B cell (primary cell): ENCODE measurements around the gene EFR3B. TPM values are rescaled to one million over a fixed set of nuclear protein-coding genes. Genes with fewer than 3 reads are reported as not detected.

Experiments used
- ATAC-seq: fragments of 200-7000 bp; cut with Tn5 transposase; one replicate; pipeline ENCODE4 v1.10.0; 2021; ENCODE audit warnings: low read depth, mild to moderate bottlenecking, moderate number of reproducible peaks, moderate library complexity
- CTCF ChIA-PET: fragments of 350-600 bp; sonication (Branson Sonifier 250); formaldehyde crosslinking; loops from one replicate; lab custom pipeline; 2021; ENCODE audit warnings: antibody characterized with exemption, inconsistent platforms; lab: Charles Lee
- POLR2A ChIA-PET: fragments of 350-600 bp; sonication (Branson Sonifier 250); formaldehyde crosslinking; loops from one replicate; lab custom pipeline; 2021; ENCODE audit warnings: antibody characterized with exemption; lab: Charles Lee
- DNase-seq: peaks from one replicate; pipeline ENCODE4 v3.0.0; 2013
- H2AFZ ChIP-seq: 2 replicates; pipeline ENCODE4 v1.6.1; 2012; ENCODE audit warnings: mild to moderate bottlenecking, low read depth, low read length; ENCODE audit not compliant: insufficient read depth, poor library complexity, severe bottlenecking
- H3K27ac ChIP-seq, 2 donors: 1 replicate in 1 of 2; 2 replicates in 1 of 2; pipeline ENCODE4 v1.5.1; 2012 to 2013; ENCODE audit warnings: low read length in 2 of 2, mild to moderate bottlenecking in 2 of 2, moderate library complexity in 1 of 2
- H3K27me3 ChIP-seq, 4 experiments: fragments of 200-600 bp in 1 of 4; sonication (generic) in 1 of 4; replicated peaks in 1 of 4; 1 replicate in 2 of 4; 2 replicates in 2 of 4; pipeline versions ENCODE4 v1.6.1 to v1.7.0; 2013 to 2016; ENCODE audit warnings: low read length in 3 of 4, mild to moderate bottlenecking in 2 of 4, mixed read lengths in 1 of 4, moderate library complexity in 1 of 4; ENCODE audit not compliant: insufficient read depth in 4 of 4, control insufficient read depth in 3 of 4; ENCODE audit errors: control extremely low read depth in 1 of 4
- H3K36me3 ChIP-seq, 2 experiments: replicated peaks in 1 of 2; 1 replicate in 1 of 2; 2 replicates in 1 of 2; pipeline versions ENCODE4 v1.6.1 to v1.7.1; 2013; ENCODE audit warnings: low read length in 1 of 2; ENCODE audit not compliant: insufficient read depth in 2 of 2, control insufficient read depth in 1 of 2; ENCODE audit errors: control extremely low read depth in 1 of 2, extremely low read depth in 1 of 2
- H3K4me1 ChIP-seq, 2 donors: fragments of 200-600 bp in 1 of 2; sonication (generic) in 1 of 2; 1 replicate in 1 of 2; 2 replicates in 1 of 2; pipeline versions ENCODE4 v1.5.1 to v1.6.1; 2013 to 2017; ENCODE audit warnings: low read length in 2 of 2; ENCODE audit not compliant: control insufficient read depth in 2 of 2, insufficient read depth in 2 of 2
- H3K4me2 ChIP-seq: replicated peaks from 2 replicates; pipeline ENCODE3; 2012; ENCODE audit warnings: mild to moderate bottlenecking, low read depth, low read length; ENCODE audit not compliant: poor library complexity, severe bottlenecking
- H3K4me3 ChIP-seq, 5 experiments: fragments of 200-600 bp in 1 of 5; sonication (generic) in 1 of 5; 1 replicate in 3 of 5; 2 replicates in 2 of 5; pipeline versions ENCODE4 v1.5.1 to v1.7.0; 2011 to 2016; ENCODE audit warnings: low read length in 4 of 5, mild to moderate bottlenecking in 4 of 5, low read depth in 2 of 5, control low read depth in 1 of 5, moderate library complexity in 1 of 5; ENCODE audit not compliant: insufficient read depth in 1 of 5; ENCODE audit errors: control extremely low read depth in 1 of 5, extremely low read depth in 1 of 5
- H3K79me2 ChIP-seq: fragments of 200-600 bp; sonication (generic); one replicate; pipeline ENCODE4 v1.6.0; 2016; ENCODE audit warnings: low read length; ENCODE audit not compliant: control insufficient read depth, insufficient read depth
- H3K9ac ChIP-seq: fragments of 200-600 bp; sonication (generic); 2 replicates; pipeline ENCODE4 v1.6.1; 2017; ENCODE audit warnings: mild to moderate bottlenecking, low read length, moderate library complexity
- H3K9me3 ChIP-seq, 3 donors: one replicate each; pipeline versions ENCODE4 v1.6.1 to v1.7.1; 2013; ENCODE audit warnings: low read length in 2 of 3; ENCODE audit not compliant: control insufficient read depth in 2 of 3, insufficient read depth in 1 of 3; ENCODE audit errors: control extremely low read depth in 1 of 3
- H4K20me1 ChIP-seq: 2 replicates; pipeline ENCODE4 v1.6.0; 2012; ENCODE audit warnings: mild to moderate bottlenecking, low read length; ENCODE audit not compliant: insufficient read depth, control insufficient read depth, poor library complexity, severe bottlenecking
- H3K27ac Mint-ChIP-seq: one replicate; pipeline ENCODE4 v1.8.0; 2021; ENCODE audit warnings: mixed read lengths
- H3K27me3 Mint-ChIP-seq: one replicate; pipeline ENCODE4 v1.8.0; 2021; ENCODE audit warnings: mixed read lengths
- H3K4me1 Mint-ChIP-seq: one replicate; pipeline ENCODE4 v1.8.0; 2021; ENCODE audit warnings: mixed read lengths
- H3K4me3 Mint-ChIP-seq: one replicate; pipeline ENCODE4 v1.8.0; 2021; ENCODE audit warnings: mixed read lengths
- H3K9me3 Mint-ChIP-seq: one replicate; pipeline ENCODE4 v1.8.0; 2022; ENCODE audit warnings: mixed read lengths; ENCODE audit not compliant: insufficient read depth
- EZH2 ChIP-seq: IDR thresholded peaks from 2 replicates; pipeline ENCODE4 v1.6.1; 2012; ENCODE audit warnings: borderline replicate concordance, low read depth, mild to moderate bottlenecking, moderate library complexity, low read length; ENCODE audit not compliant: insufficient read depth, poor library complexity, severe bottlenecking
- WGBS: methylation state at CpG from one replicate; pipeline ENCODE4 v1.1.5; 2013; ENCODE audit warnings: missing lambda C conversion rate; ENCODE audit not compliant: insufficient coverage; 5-methylcytosine and 5-hydroxymethylcytosine counted together
- intact Hi-C: fragments of 100-400 bp; cut with micrococcal nuclease; formaldehyde crosslinking; loops from one replicate; pipeline ENCODE4 v1.10.0; 2022
- polyA plus RNA-seq: library from polyadenylated mRNA; depleted of rRNA; stranded (reverse); fragments of >200 nt; gene quantifications from 2 replicates; pipeline ENCODE4 v1.2.3, GENCODE V29; 2012
- total RNA-seq, 2 donors: library from RNA; stranded (reverse); fragments of 120-200 nt in 1 of 2; gene quantifications; 1 replicate in 1 of 2; 2 replicates in 1 of 2; pipeline versions ENCODE4 v1.2.3 to v1.2.4, GENCODE V29; 2013 to 2022
- TF ChIP-seq, protein P1 (sequence below): fragments of 200-600 bp; IDR thresholded peaks from one replicate; pipeline ENCODE4 v1.8.0; 2022; ENCODE audit warnings: antibody characterized with exemption, mild to moderate bottlenecking

Gene EFR3B
- total and polyA plus RNA-seq, 2 donors (not counting 1 experiment from before 2014, with no cell fraction given) = 0.15 TPM; not detected in 1

DNA sequence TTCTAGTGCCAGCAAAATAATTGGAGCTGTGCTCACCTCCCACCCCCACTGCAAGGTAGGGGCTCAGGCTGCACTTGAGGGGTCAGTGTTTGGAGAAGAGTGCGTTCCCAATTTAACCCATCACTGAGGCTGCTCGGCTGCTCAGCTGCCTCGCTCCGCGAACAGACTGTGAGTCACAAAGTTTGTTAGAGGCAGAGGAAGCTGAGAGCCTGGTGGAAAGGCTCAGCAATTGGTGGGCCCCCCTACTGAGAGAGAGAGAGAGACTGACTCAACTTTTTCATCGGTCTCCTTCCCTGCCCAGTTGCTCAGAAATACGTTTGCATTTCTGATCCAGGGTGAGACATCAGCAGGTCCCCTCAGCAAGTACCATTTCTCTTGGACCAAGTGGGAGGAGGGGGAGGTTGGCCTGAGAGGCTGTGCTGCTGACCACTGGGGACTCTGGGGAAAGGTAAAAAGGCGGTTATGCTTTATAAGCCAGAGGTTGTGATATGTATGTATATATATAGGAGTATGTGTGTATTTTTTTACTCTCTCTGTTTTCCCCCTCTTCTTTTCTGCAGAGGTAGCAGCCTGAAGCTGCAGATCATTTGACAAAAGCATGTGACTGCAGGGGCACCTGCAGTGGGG is 1.5 kb downstream of the EFR3B start:
- peak overlapping the region; percentile 68 for H2AFZ ChIP-seq
- TF ChIP-seq, protein P1, sequence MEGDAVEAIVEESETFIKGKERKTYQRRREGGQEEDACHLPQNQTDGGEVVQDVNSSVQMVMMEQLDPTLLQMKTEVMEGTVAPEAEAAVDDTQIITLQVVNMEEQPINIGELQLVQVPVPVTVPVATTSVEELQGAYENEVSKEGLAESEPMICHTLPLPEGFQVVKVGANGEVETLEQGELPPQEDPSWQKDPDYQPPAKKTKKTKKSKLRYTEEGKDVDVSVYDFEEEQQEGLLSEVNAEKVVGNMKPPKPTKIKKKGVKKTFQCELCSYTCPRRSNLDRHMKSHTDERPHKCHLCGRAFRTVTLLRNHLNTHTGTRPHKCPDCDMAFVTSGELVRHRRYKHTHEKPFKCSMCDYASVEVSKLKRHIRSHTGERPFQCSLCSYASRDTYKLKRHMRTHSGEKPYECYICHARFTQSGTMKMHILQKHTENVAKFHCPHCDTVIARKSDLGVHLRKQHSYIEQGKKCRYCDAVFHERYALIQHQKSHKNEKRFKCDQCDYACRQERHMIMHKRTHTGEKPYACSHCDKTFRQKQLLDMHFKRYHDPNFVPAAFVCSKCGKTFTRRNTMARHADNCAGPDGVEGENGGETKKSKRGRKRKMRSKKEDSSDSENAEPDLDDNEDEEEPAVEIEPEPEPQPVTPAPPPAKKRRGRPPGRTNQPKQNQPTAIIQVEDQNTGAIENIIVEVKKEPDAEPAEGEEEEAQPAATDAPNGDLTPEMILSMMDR = no peak
- TF ChIP-seq EZH2 = no peak
- DNase-seq (no peak), ATAC-seq (no peak)
- H3K4me1 ChIP-seq = peaks cover 23 to 30% of the 10 kb centered on the region in 2 donors
- peaks cover 28% of the 10 kb centered on the region for H3K4me1 Mint-ChIP-seq
- peak overlapping the region; percentile 75 for H3K9ac ChIP-seq
- ChIA-PET CTCF (interaction anchor here (0.8 kb wide), 1 partner anchor 11 kb away, joined by 3 read pairs; no protein-coding TSS in a partner anchor), POLR2A (interaction anchor here (0.6 kb wide), 1 partner anchor 615 kb away, joined by 3 read pairs; no protein-coding TSS in a partner anchor)
- H3K79me2 ChIP-seq = no peaks in the 10 kb centered on the region
- peaks cover 0 to 44% (median 25%) of the 10 kb centered on the region in 4 experiments for H3K27me3 ChIP-seq
- H3K27me3 Mint-ChIP-seq = peaks cover 50% of the 10 kb centered on the region
- H3K27ac ChIP-seq = no peak overlapping the region
- no peaks in the 10 kb centered on the region for H3K36me3 ChIP-seq
- H3K4me3 Mint-ChIP-seq = peak overlapping the region; percentile 91
- no peaks in the 10 kb centered on the region for H3K9me3 Mint-ChIP-seq
- no peak overlapping the region for H3K27ac Mint-ChIP-seq
- 33% methylated on average over 3 of the region's 8 CpGs for WGBS
- peak overlapping the region; percentile 100 for H3K4me2 ChIP-seq
- no peaks in the 10 kb centered on the region for H3K9me3 ChIP-seq
- intact Hi-C loops = loop anchor here (5.0 to 10.0 kb wide), 5 partner anchors 84 to 629 kb away; partner anchors contain the start of genes CENPO, DTNB, NCOA1 and POMC
- H3K4me3 ChIP-seq = peak overlapping the region in 3 of 5 experiments; percentile 19 to 76 (median 55)
- H4K20me1 ChIP-seq = no peaks in the 10 kb centered on the region

DNA sequence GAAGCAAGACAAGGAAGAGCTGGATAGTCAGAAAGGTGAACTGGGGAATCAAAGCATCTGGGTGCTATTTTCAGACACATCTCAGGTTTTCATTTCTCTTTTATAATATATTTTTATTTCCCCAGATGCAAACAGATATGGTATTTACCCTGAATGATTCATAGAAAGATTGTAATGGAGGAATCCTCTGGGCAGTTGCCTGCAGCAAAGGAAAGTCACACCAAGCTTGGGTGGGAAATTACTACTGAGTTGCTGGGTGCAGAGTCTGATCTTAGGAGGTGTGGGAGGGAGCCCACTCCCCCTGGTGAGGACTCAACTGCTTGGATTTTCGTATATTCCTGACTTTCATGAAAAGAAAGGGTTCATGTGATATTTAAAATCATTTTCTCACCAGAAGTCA is 2.1 kb downstream of the EFR3B start:
- H3K9me3 Mint-ChIP-seq = no peaks in the 10 kb centered on the region
- H3K27ac Mint-ChIP-seq = no peak overlapping the region
- H3K27me3 Mint-ChIP-seq = peaks cover 53% of the 10 kb centered on the region
- H3K4me3 Mint-ChIP-seq = peak overlapping the region; percentile 12
- Histone ChIP-seq H3K9ac (no peak overlapping the region), H3K4me2 (no peak overlapping the region), H3K27ac (no peak overlapping the region), H3K9me3 (no peaks in the 10 kb centered on the region), H3K4me3 (no peak overlapping the region), H4K20me1 (no peaks in the 10 kb centered on the region), H3K79me2 (no peaks in the 10 kb centered on the region), H3K27me3 (peaks cover 0 to 44% (median 25%) of the 10 kb centered on the region in 4 experiments), H2AFZ (no peak overlapping the region), H3K4me1 (peaks cover 23 to 30% of the 10 kb centered on the region in 2 donors), H3K36me3 (no peaks in the 10 kb centered on the region)
- WGBS = no CpG with 5 or more reads among the region's 1 CpG
- intact Hi-C loops = loop anchor here (5.0 to 10.0 kb wide), 5 partner anchors 83 to 628 kb away; partner anchors contain the start of genes CENPO, DTNB, NCOA1 and POMC
- CTCF ChIA-PET = interaction anchor here (1.0 kb wide), 1 partner anchor 85 kb away, joined by 3 read pairs; no protein-coding TSS in a partner anchor
- H3K4me1 Mint-ChIP-seq = peaks cover 28% of the 10 kb centered on the region
- POLR2A ChIA-PET = no interaction called here
- ATAC-seq = no peak
- DNase-seq = no peak
- TF ChIP-seq, protein P1 = no peak
- TF ChIP-seq EZH2 = no peak
